Measurements from ENCODE around the gene DOHH.
"Not testable (repeated sequence)": the region's sequence is repeated elsewhere in the genome, so short reads cannot be mapped to it uniquely, and the experiment has no call there.

Gene DOHH

GRCh38 chr19:3455393-3455955 is 45.0 kb downstream of the DOHH start:
- Mint-ChIP-seq H3K4me3 (peak overlapping the region in 1 of 3 experiments; percentile 21), H3K4me1 (peaks cover 36% of the 10 kb centered on the region), H3K27ac (peak overlapping the region; percentile 33 to 89 (median 89)), H3K36me3 (ENCODE audit: low read depth) (peaks cover 19% of the 10 kb centered on the region), H3K9me3 (no peaks in the 10 kb centered on the region), H3K27me3 (ENCODE audit: low read depth) (peaks cover 3% of the 10 kb centered on the region)
- no peak for TF ChIP-seq CTCF (IDR thresholded peaks at IDR 0.05; ENCODE audit: unreplicated experiment in 3 of 3)

- no peak for TF ChIP-seq CTCF (IDR thresholded peaks at IDR 0.05; ENCODE audit: unreplicated experiment in 3 of 3)
- Mint-ChIP-seq H3K36me3 (ENCODE audit: low read depth) (peaks cover 20% of the 10 kb centered on the region), H3K9me3 (no peaks in the 10 kb centered on the region), H3K4me3 (no peak overlapping the region), H3K27me3 (ENCODE audit: low read depth) (peaks cover 3% of the 10 kb centered on the region), H3K27ac (no peak overlapping the region), H3K4me1 (peaks cover 36% of the 10 kb centered on the region)
These were observed 45.6 kb downstream of the DOHH start for GRCh38 chr19:3454656-3455392.

- Mint-ChIP-seq H3K36me3 (ENCODE audit: low read depth) (peaks cover 20% of the 10 kb centered on the region), H3K9me3 (no peaks in the 10 kb centered on the region), H3K4me1 (peaks cover 30% of the 10 kb centered on the region), H3K4me3 (no peak overlapping the region), H3K27ac (no peak overlapping the region), H3K27me3 (ENCODE audit: low read depth) (peaks cover 3% of the 10 kb centered on the region)
- no peak for TF ChIP-seq CTCF (IDR thresholded peaks at IDR 0.05; ENCODE audit: unreplicated experiment in 3 of 3)
These were observed 46.6 kb downstream of the DOHH start for GRCh38 chr19:3453840-3454239.

- H3K27me3 Mint-ChIP-seq (ENCODE audit: low read depth); H3K9me3 Mint-ChIP-seq; H3K4me3 Mint-ChIP-seq: not testable (repeated sequence)
- peaks cover 20% of the 10 kb centered on the region for H3K36me3 Mint-ChIP-seq (ENCODE audit: low read depth)
- peaks cover 20% of the 10 kb centered on the region for H3K4me1 Mint-ChIP-seq
- H3K27ac Mint-ChIP-seq: peak overlapping the region in 1 of 3 experiments; percentile 68
These were observed 47.6 kb downstream of the DOHH start for GRCh38 chr19:3452942-3453214.

GRCh38 chr19:3452171-3452941 is 48.1 kb downstream of the DOHH start:
- no peak overlapping the region for H3K4me3 Mint-ChIP-seq
- H3K36me3 Mint-ChIP-seq (ENCODE audit: low read depth): peaks cover 20% of the 10 kb centered on the region
- no peaks in the 10 kb centered on the region for H3K9me3 Mint-ChIP-seq
- no peaks in the 10 kb centered on the region for H3K27me3 Mint-ChIP-seq (ENCODE audit: low read depth)
- H3K4me1 Mint-ChIP-seq: peaks cover 17% of the 10 kb centered on the region
- no peak overlapping the region for H3K27ac Mint-ChIP-seq
- no peak for TF ChIP-seq CTCF (IDR thresholded peaks at IDR 0.05; ENCODE audit: unreplicated experiment in 3 of 3)

GRCh38 chr19:3451451-3451866 is 49.0 kb downstream of the DOHH start:
- no peak for TF ChIP-seq CTCF (IDR thresholded peaks at IDR 0.05; ENCODE audit: unreplicated experiment in 3 of 3)
- Mint-ChIP-seq H3K27me3 (ENCODE audit: low read depth) (no peaks in the 10 kb centered on the region), H3K9me3 (no peaks in the 10 kb centered on the region), H3K4me3 (no peak overlapping the region), H3K27ac (peak overlapping the region; percentile 92 to 96 (median 93)), H3K4me1 (peaks cover 12% of the 10 kb centered on the region), H3K36me3 (ENCODE audit: low read depth) (peaks cover 20% of the 10 kb centered on the region)

Data from nephron (organoid).